Stomach smooth muscle (tissue), 2 donors: ENCODE results near the gene CEP63.

ENCODE experiments used
- H3K27ac ChIP-seq: one replicate; pipeline ENCODE4 v1.7.0; 2013; ENCODE audit warnings: mild to moderate bottlenecking, low read length, inconsistent platforms
- H3K27me3 ChIP-seq, 2 donors: one replicate each; pipeline ENCODE4 v1.7.0; 2013; ENCODE audit warnings: low read length in 2 of 2; ENCODE audit not compliant: insufficient read depth in 2 of 2, control insufficient read depth in 1 of 2
- H3K36me3 ChIP-seq, 2 donors: one replicate each; pipeline ENCODE4 v1.7.0; 2013; ENCODE audit warnings: low read length in 2 of 2; ENCODE audit not compliant: control insufficient read depth in 2 of 2, insufficient read depth in 2 of 2
- H3K4me1 ChIP-seq: one replicate; pipeline ENCODE4 v1.7.0; 2013; ENCODE audit warnings: low read length; ENCODE audit not compliant: control insufficient read depth, insufficient read depth
- H3K4me3 ChIP-seq, 2 donors: one replicate each; pipeline ENCODE4 v1.7.0; 2013; ENCODE audit warnings: low read length in 2 of 2
- H3K9ac ChIP-seq, 2 donors: one replicate each; pipeline ENCODE4 v1.7.0; 2013; ENCODE audit warnings: low read length in 2 of 2, mild to moderate bottlenecking in 1 of 2
- H3K9me3 ChIP-seq, 2 donors: one replicate each; pipeline ENCODE4 v1.7.0; 2013; ENCODE audit warnings: low read length in 2 of 2; ENCODE audit not compliant: control insufficient read depth in 2 of 2
- donor health status: healthy.
- donor health status: Pancreatic carcinoma.

Gene CEP63

GRCh38 chr3:134608023-134608770 is 122.3 kb downstream of the CEP63 start:
- no peak overlapping the region for H3K27ac ChIP-seq
- H3K4me3 ChIP-seq, result no peak overlapping the region
- H3K9ac ChIP-seq, result no peak overlapping the region
- no peaks in the 10 kb centered on the region for H3K27me3 ChIP-seq
- no peaks in the 10 kb centered on the region for H3K9me3 ChIP-seq
- peaks cover 3 to 20% of the 10 kb centered on the region in 2 donors for H3K36me3 ChIP-seq
- H3K4me1 ChIP-seq, result no peaks in the 10 kb centered on the region

- Histone ChIP-seq H3K27ac (no peak overlapping the region), H3K36me3 (peaks cover 6 to 18% of the 10 kb centered on the region in 2 donors), H3K9ac (no peak overlapping the region), H3K4me1 (no peaks in the 10 kb centered on the region), H3K9me3 (no peaks in the 10 kb centered on the region), H3K27me3 (no peaks in the 10 kb centered on the region), H3K4me3 (no peak overlapping the region)
These were observed 123.0 kb downstream of the CEP63 start for GRCh38 chr3:134608771-134609435.

GRCh38 chr3:134609821-134610431 is 124.1 kb downstream of the CEP63 start:
- H3K27me3 ChIP-seq, result no peaks in the 10 kb centered on the region
- H3K27ac ChIP-seq, result no peak overlapping the region
- H3K36me3 ChIP-seq, result peaks cover 6 to 25% of the 10 kb centered on the region in 2 donors

GRCh38 chr3:134610432-134611385 is 124.9 kb downstream of the CEP63 start:
- Histone ChIP-seq H3K27me3 (no peaks in the 10 kb centered on the region), H3K36me3 (peaks cover 6 to 30% of the 10 kb centered on the region in 2 donors), H3K27ac (no peak overlapping the region), H3K4me1 (no peaks in the 10 kb centered on the region), H3K9ac (no peak overlapping the region), H3K9me3 (no peaks in the 10 kb centered on the region), H3K4me3 (no peak overlapping the region)

More at GRCh38 chr3:134609821-134610431, 124.1 kb downstream of the CEP63 start:
- Histone ChIP-seq H3K4me1 (no peaks in the 10 kb centered on the region), H3K9ac (no peak overlapping the region), H3K4me3 (no peak overlapping the region), H3K9me3 (no peaks in the 10 kb centered on the region)

- no peaks in the 10 kb centered on the region for H3K9me3 ChIP-seq
- no peaks in the 10 kb centered on the region for H3K4me1 ChIP-seq
- H3K27me3 ChIP-seq, result no peaks in the 10 kb centered on the region
- no peak overlapping the region for H3K27ac ChIP-seq
- no peak overlapping the region for H3K4me3 ChIP-seq
- no peak overlapping the region for H3K9ac ChIP-seq
- peaks cover 6 to 33% of the 10 kb centered on the region in 2 donors for H3K36me3 ChIP-seq
These were observed 125.7 kb downstream of the CEP63 start for GRCh38 chr3:134611516-134611915.

GRCh38 chr3:134613006-134613520 is 127.2 kb downstream of the CEP63 start:
- no peaks in the 10 kb centered on the region for H3K4me1 ChIP-seq
- no peak overlapping the region for H3K9ac ChIP-seq
- no peaks in the 10 kb centered on the region for H3K27me3 ChIP-seq
- no peak overlapping the region for H3K27ac ChIP-seq
- H3K36me3 ChIP-seq, result peaks cover 6 to 33% of the 10 kb centered on the region in 2 donors
- no peaks in the 10 kb centered on the region for H3K9me3 ChIP-seq
- H3K4me3 ChIP-seq, result no peak overlapping the region

- no peak overlapping the region for H3K9ac ChIP-seq
- H3K27ac ChIP-seq, result no peak overlapping the region
- H3K4me1 ChIP-seq, result no peaks in the 10 kb centered on the region
- H3K36me3 ChIP-seq, result peaks cover 15 to 38% of the 10 kb centered on the region in 2 donors
- no peaks in the 10 kb centered on the region for H3K27me3 ChIP-seq
- H3K4me3 ChIP-seq, result no peak overlapping the region
- H3K9me3 ChIP-seq, result no peaks in the 10 kb centered on the region
These were observed 129.1 kb downstream of the CEP63 start for GRCh38 chr3:134614955-134615354.

- no peak overlapping the region for H3K9ac ChIP-seq
- no peak overlapping the region for H3K27ac ChIP-seq
- no peaks in the 10 kb centered on the region for H3K4me1 ChIP-seq
- no peaks in the 10 kb centered on the region for H3K9me3 ChIP-seq
- no peak overlapping the region for H3K4me3 ChIP-seq
- no peaks in the 10 kb centered on the region for H3K27me3 ChIP-seq
- peaks cover 18 to 40% of the 10 kb centered on the region in 2 donors for H3K36me3 ChIP-seq
These were observed 129.9 kb downstream of the CEP63 start for GRCh38 chr3:134615743-134616142.

- no peak overlapping the region for H3K9ac ChIP-seq
- no peak overlapping the region for H3K4me3 ChIP-seq
- peaks cover 18 to 37% of the 10 kb centered on the region in 2 donors for H3K36me3 ChIP-seq
- H3K9me3 ChIP-seq, result no peaks in the 10 kb centered on the region
- no peaks in the 10 kb centered on the region for H3K4me1 ChIP-seq
- no peaks in the 10 kb centered on the region for H3K27me3 ChIP-seq
- no peak overlapping the region for H3K27ac ChIP-seq
These were observed 132.0 kb downstream of the CEP63 start for GRCh38 chr3:134617608-134618477.
